ENCODE data around the gene ENPP1.

- TF ChIP-seq CTCF (IDR thresholded peaks at IDR 0.05; ENCODE audit: extremely low read depth in 1 of 2, insufficient read depth in 1 of 2, low read depth in 1 of 2, low read length in 2 of 2) (no peak), MAX (IDR thresholded peaks at IDR 0.05; ENCODE audit: insufficient read depth, insufficient read length) (no peak), EZH2 (IDR thresholded peaks at IDR 0.05; ENCODE audit: borderline replicate concordance, low read depth, low read length, severe bottlenecking) (no peak), POLR2A (IDR thresholded peaks at IDR 0.05; ENCODE audit: low read depth, low read length) (no peak), POLR2AphosphoS5 (IDR thresholded peaks at IDR 0.05; ENCODE audit: insufficient read depth, low read depth, low read length) (no peak), MYC (IDR thresholded peaks at IDR 0.05; ENCODE audit: low read depth, low read length) (no peak)
Measured at GRCh38 chr6:131849799-131850198, 42.0 kb downstream of the ENPP1 start.
